Naive thymus-derived CD4-positive, alpha-beta T cell (primary cell): ENCODE data around the gene DGKI. TPM values are rescaled to one million over a fixed set of nuclear protein-coding genes. Genes with fewer than 3 reads are reported as not detected.

Experiments used
- ATAC-seq: fragments of 150-1000 bp; cut with Tn5 transposase; 2 replicates; pipeline ENCODE4 v1.10.0; 2021; ENCODE audit warnings: mild to moderate bottlenecking, moderate library complexity
- CTCF ChIA-PET: fragments of 350-600 bp; sonication (Branson Sonifier 250); formaldehyde crosslinking; loops from one replicate; lab custom pipeline; 2021; ENCODE audit warnings: antibody characterized with exemption; lab: Charles Lee
- POLR2A ChIA-PET: fragments of 350-600 bp; sonication (Branson Sonifier 250); formaldehyde crosslinking; loops from one replicate; lab custom pipeline; 2021; ENCODE audit warnings: antibody characterized with exemption, inconsistent platforms; lab: Charles Lee
- DNase-seq, 9 donors: peaks; one replicate each; pipeline versions ENCODE4 v3.0.0 to v3.0.0-alpha.2; 2020 to 2022; ENCODE audit warnings: mixed read lengths in 1 of 9
- H3K27ac ChIP-seq: one replicate; pipeline ENCODE4 v1.7.0; 2013; ENCODE audit warnings: mild to moderate bottlenecking, low read depth, low read length, moderate library complexity
- H3K27me3 ChIP-seq, 2 donors: one replicate each; pipeline ENCODE4 v1.7.0; 2013; ENCODE audit warnings: low read length in 2 of 2, mild to moderate bottlenecking in 2 of 2, moderate library complexity in 2 of 2; ENCODE audit not compliant: control insufficient read depth in 2 of 2, insufficient read depth in 2 of 2
- H3K36me3 ChIP-seq, 3 experiments: 1 replicate in 2 of 3; 2 replicates in 1 of 3; pipeline ENCODE4 v1.7.0; 2013; ENCODE audit warnings: low read length in 3 of 3, mild to moderate bottlenecking in 3 of 3, moderate library complexity in 1 of 3; ENCODE audit not compliant: insufficient read depth in 3 of 3, control insufficient read depth in 2 of 3
- H3K4me1 ChIP-seq, 2 donors: one replicate each; pipeline ENCODE4 v1.7.0; 2013; ENCODE audit warnings: low read length in 2 of 2, mild to moderate bottlenecking in 2 of 2, moderate library complexity in 1 of 2; ENCODE audit not compliant: control insufficient read depth in 2 of 2, insufficient read depth in 2 of 2
- H3K4me3 ChIP-seq: 2 replicates; pipeline ENCODE4 v1.7.0; 2013; ENCODE audit warnings: mild to moderate bottlenecking, low read length
- H3K9me3 ChIP-seq, 3 experiments: 1 replicate in 2 of 3; 2 replicates in 1 of 3; pipeline ENCODE4 v1.7.0; 2013; ENCODE audit warnings: low read length in 3 of 3; ENCODE audit not compliant: control insufficient read depth in 2 of 3
- H3K27ac Mint-ChIP-seq, 9 donors: one replicate each; pipeline ENCODE4 v1.8.0; 2020 to 2022; ENCODE audit warnings: mixed read lengths in 9 of 9, mild to moderate bottlenecking in 8 of 9, moderate library complexity in 5 of 9, inconsistent platforms in 2 of 9
- H3K27me3 Mint-ChIP-seq, 5 donors: one replicate each; pipeline ENCODE4 v1.8.0; 2021 to 2022; ENCODE audit warnings: mixed read lengths in 5 of 5, mild to moderate bottlenecking in 1 of 5
- H3K36me3 Mint-ChIP-seq, 5 donors: one replicate each; pipeline ENCODE4 v1.8.0; 2020 to 2022; ENCODE audit warnings: mixed read lengths in 5 of 5, mild to moderate bottlenecking in 3 of 5, inconsistent platforms in 1 of 5
- H3K4me1 Mint-ChIP-seq, 7 donors: one replicate each; pipeline ENCODE4 v1.8.0; 2020 to 2022; ENCODE audit warnings: mixed read lengths in 7 of 7, mild to moderate bottlenecking in 3 of 7, inconsistent platforms in 1 of 7
- H3K4me3 Mint-ChIP-seq, 10 donors: one replicate each; pipeline ENCODE4 v1.8.0; 2020 to 2022; ENCODE audit warnings: mild to moderate bottlenecking in 10 of 10, mixed read lengths in 10 of 10, moderate library complexity in 6 of 10, inconsistent platforms in 2 of 10
- H3K9me3 Mint-ChIP-seq, 11 donors: one replicate each; pipeline ENCODE4 v1.8.0; 2020 to 2022; ENCODE audit warnings: mixed read lengths in 11 of 11, mild to moderate bottlenecking in 4 of 11, inconsistent platforms in 1 of 11, moderate library complexity in 1 of 11
- intact Hi-C, 2 donors: fragments of 100-400 bp; cut with micrococcal nuclease; formaldehyde crosslinking; loops; one replicate each; pipeline ENCODE4 v1.15.1; 2023
- polyA plus RNA-seq, 2 donors: library from polyadenylated mRNA; unstranded; fragments of 300-500 nt; fragmentation: Illumina TruSeq; gene quantifications; one replicate each; pipeline ENCODE4 v1.2.3, GENCODE V29; 2021
- total RNA-seq, 6 experiments: library from RNA in 5 of 6; stranded (reverse) in 5 of 6; gene quantifications; 1 replicate in 5 of 6; 2 replicates in 1 of 6; pipeline ENCODE4 v1.2.3 and lab custom pipeline; 2021 to 2026

DGKI gene
- total and polyA plus RNA-seq, 7 experiments from 2014 or later, result 1.3 TPM; not detected in 6

DNA sequence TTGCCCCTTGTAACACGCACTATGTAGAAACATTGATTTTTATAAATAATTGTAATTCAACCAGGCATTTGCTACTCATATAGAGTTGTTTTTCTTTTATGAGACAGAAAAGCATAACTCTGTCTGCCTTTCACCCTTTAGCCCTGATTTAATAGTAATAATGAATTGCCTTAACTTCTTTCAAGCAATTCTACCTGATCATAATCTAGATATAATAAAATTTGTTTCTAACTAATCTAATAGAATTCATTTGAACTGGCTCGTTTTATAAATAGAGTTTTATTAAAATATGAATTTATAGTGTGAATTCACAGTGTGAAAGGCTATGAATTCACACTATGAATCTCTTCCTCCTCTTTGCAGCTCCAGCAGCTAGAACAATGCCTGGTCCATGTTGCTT lies 319.1 kb downstream of the DGKI start:
- no peaks in the 10 kb centered on the region for H3K36me3 Mint-ChIP-seq
- Histone ChIP-seq H3K27ac (no peak overlapping the region), H3K4me1 (no peaks in the 10 kb centered on the region), H3K9me3 (no peaks in the 10 kb centered on the region), H3K36me3 (no peaks in the 10 kb centered on the region), H3K27me3 (no peaks in the 10 kb centered on the region), H3K4me3 (no peak overlapping the region)
- no peaks in the 10 kb centered on the region for H3K4me1 Mint-ChIP-seq
- no peak overlapping the region for H3K4me3 Mint-ChIP-seq
- H3K27me3 Mint-ChIP-seq, result peaks cover 0 to 9% (median 0%) of the 10 kb centered on the region in 5 donors
- peaks cover 0 to 9% (median 0%) of the 10 kb centered on the region in 11 donors for H3K9me3 Mint-ChIP-seq
- CTCF ChIA-PET, result no interaction called here
- ATAC-seq (no peak), DNase-seq (no peak)
- POLR2A ChIA-PET, result no interaction called here
- no peak overlapping the region for H3K27ac Mint-ChIP-seq
- intact Hi-C loops, result no loop called here

DNA sequence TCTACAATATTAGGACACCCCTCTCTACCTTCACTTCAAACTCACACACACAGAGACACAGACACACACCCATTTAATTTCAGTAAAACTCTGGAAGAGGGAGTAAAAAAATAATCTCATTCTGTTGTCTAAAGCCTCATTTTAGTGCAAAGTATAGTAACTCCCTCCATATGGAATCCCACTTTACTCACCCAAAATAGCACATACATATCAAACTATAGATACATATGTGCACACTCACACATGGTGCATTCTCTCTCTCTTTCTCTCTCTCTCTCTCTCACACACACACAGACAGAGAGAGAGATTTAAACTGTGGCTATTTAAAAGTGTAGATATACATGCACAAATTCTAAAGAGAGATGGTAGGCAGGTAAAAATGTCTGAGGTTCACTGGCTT lies 323.6 kb downstream of the DGKI start:
- Mint-ChIP-seq H3K27me3 (peaks cover 0 to 9% (median 0%) of the 10 kb centered on the region in 5 donors), H3K4me1 (no peaks in the 10 kb centered on the region), H3K4me3 (no peak overlapping the region), H3K9me3 (peaks cover 0 to 9% (median 0%) of the 10 kb centered on the region in 11 donors), H3K27ac (no peak overlapping the region), H3K36me3 (no peaks in the 10 kb centered on the region)
- Histone ChIP-seq H3K4me3 (no peak overlapping the region), H3K27me3 (no peaks in the 10 kb centered on the region), H3K36me3 (no peaks in the 10 kb centered on the region), H3K4me1 (no peaks in the 10 kb centered on the region), H3K9me3 (no peaks in the 10 kb centered on the region), H3K27ac (no peak overlapping the region)
- ATAC-seq (no peak), DNase-seq (no peak)
- intact Hi-C loops, result no loop called here
- POLR2A ChIA-PET, result no interaction called here
- CTCF ChIA-PET, result no interaction called here

DNA sequence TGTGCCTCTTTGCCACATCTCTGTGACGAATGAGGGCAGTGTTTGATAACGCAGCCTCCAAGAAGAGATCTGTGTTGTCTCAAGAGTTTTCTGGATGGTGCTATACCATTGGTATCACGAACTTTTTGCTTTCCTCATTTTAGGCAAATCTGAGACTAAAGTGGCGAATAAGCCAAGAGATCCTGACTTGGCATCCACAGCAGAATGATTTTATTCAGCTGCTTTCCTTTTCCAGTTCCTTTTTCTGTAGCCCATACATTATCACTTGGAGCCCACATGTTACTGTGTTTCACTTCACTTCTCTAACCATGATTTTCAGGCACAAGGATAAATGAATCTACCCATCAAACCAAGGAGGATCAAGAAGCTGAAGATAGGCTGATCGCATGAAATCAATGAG lies 325.3 kb downstream of the DGKI start:
- no peak overlapping the region for H3K4me3 ChIP-seq
- no peaks in the 10 kb centered on the region for H3K36me3 ChIP-seq
- H3K27ac ChIP-seq, result no peak overlapping the region
- no peaks in the 10 kb centered on the region for H3K9me3 ChIP-seq
- Mint-ChIP-seq H3K4me1 (no peaks in the 10 kb centered on the region), H3K4me3 (no peak overlapping the region), H3K36me3 (no peaks in the 10 kb centered on the region), H3K9me3 (peaks cover 0 to 5% (median 0%) of the 10 kb centered on the region in 11 donors), H3K27me3 (peaks cover 0 to 5% (median 0%) of the 10 kb centered on the region in 5 donors), H3K27ac (no peak overlapping the region)
- no peaks in the 10 kb centered on the region for H3K4me1 ChIP-seq
- no peak for ATAC-seq
- intact Hi-C loops, result no loop called here
- CTCF ChIA-PET, result no interaction called here
- no peaks in the 10 kb centered on the region for H3K27me3 ChIP-seq
- POLR2A ChIA-PET, result no interaction called here
- DNase-seq, result no peak

DNA sequence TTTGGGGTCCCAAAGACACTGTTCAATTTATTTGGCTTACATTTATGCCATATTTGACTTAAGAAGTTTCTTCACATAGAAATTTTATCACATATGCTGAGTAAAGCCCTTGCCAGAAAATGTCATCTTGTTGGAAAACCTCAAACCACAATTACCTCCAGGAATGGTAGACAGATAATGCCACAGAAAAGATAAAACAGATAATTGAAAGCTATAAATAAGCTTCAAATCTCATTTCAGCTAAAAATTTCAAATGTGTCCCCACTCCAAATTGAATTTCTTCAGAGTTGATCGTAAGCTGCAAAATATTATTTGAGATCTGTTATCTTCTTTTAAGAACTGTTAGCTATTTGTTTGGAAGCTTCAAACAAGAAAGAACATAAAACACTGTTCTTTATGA lies 326.8 kb downstream of the DGKI start:
- DNase-seq, result no peak
- no peak overlapping the region for H3K27ac Mint-ChIP-seq
- ChIA-PET POLR2A (no interaction called here), CTCF (no interaction called here)
- H3K9me3 ChIP-seq, result no peaks in the 10 kb centered on the region
- no peak overlapping the region for H3K4me3 Mint-ChIP-seq
- no peaks in the 10 kb centered on the region for H3K4me1 ChIP-seq
- peaks cover 0 to 5% (median 0%) of the 10 kb centered on the region in 5 donors for H3K27me3 Mint-ChIP-seq
- H3K36me3 ChIP-seq, result no peaks in the 10 kb centered on the region
- ATAC-seq, result no peak
- no peaks in the 10 kb centered on the region for H3K36me3 Mint-ChIP-seq
- peaks cover 0 to 6% (median 2%) of the 10 kb centered on the region in 11 donors for H3K9me3 Mint-ChIP-seq
- no peak overlapping the region for H3K27ac ChIP-seq
- no peak overlapping the region for H3K4me3 ChIP-seq
- no peaks in the 10 kb centered on the region for H3K27me3 ChIP-seq
- intact Hi-C loops, result no loop called here
- H3K4me1 Mint-ChIP-seq, result no peaks in the 10 kb centered on the region

DNA sequence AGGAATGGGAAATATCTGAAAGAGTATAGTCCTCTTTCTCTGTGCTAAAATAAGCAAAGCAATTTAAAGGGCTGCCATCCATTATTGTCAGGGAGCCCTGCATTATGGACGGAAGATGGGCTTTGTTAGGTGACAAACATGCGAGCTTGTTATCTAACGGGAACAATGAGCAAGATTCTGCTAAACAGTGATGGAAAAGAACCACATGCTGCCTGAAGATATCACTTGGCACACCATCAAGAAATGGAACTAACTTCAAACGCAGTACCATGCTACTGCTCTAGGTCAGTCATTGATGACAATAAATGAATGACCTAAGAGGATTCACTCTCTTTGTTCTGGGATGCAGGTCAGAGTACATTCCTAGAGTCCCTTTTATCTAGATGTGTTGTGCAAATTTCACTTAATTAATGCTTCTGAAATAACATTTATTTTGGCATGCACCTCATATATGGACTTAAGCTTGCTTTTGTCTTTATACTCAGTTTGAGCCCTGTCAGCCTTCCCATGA lies 327.5 kb downstream of the DGKI start:
- Mint-ChIP-seq H3K9me3 (peaks cover 0 to 13% (median 2%) of the 10 kb centered on the region in 11 donors), H3K4me1 (no peaks in the 10 kb centered on the region), H3K36me3 (no peaks in the 10 kb centered on the region), H3K4me3 (no peak overlapping the region), H3K27ac (no peak overlapping the region), H3K27me3 (peaks cover 0 to 5% (median 0%) of the 10 kb centered on the region in 5 donors)
- H3K4me3 ChIP-seq, result no peak overlapping the region
- H3K27me3 ChIP-seq, result no peaks in the 10 kb centered on the region
- H3K36me3 ChIP-seq, result no peaks in the 10 kb centered on the region
- ATAC-seq (no peak), DNase-seq (no peak)
- ChIA-PET CTCF (no interaction called here), POLR2A (no interaction called here)
- no peaks in the 10 kb centered on the region for H3K9me3 ChIP-seq
- no peak overlapping the region for H3K27ac ChIP-seq
- intact Hi-C loops, result no loop called here
- no peaks in the 10 kb centered on the region for H3K4me1 ChIP-seq

DNA sequence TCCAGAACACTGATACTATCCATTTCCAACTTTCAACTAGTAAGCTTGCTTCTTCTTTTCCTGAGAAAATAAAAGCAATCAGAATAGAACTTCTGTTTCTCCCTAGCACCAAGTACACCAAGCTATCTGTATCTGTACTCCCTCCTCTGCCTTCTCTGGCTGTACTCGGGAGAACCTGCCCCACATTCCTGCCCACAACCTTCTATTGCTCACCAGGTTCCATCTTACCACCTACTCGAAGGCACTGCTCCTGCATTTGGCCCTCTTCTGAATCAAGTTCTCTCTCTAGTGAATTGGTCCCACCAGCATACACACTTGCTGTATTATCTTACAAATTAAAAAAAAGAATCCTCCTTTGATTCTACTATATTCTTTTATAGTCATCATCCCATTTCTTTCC lies 333.7 kb downstream of the DGKI start:
- POLR2A ChIA-PET, result interaction anchor here (0.7 kb wide), 1 partner anchor 672 kb away, joined by 3 read pairs; no protein-coding TSS in a partner anchor
- no peak overlapping the region for H3K27ac Mint-ChIP-seq
- Histone ChIP-seq H3K9me3 (no peaks in the 10 kb centered on the region), H3K27me3 (no peaks in the 10 kb centered on the region), H3K4me1 (no peaks in the 10 kb centered on the region), H3K27ac (no peak overlapping the region), H3K4me3 (no peak overlapping the region), H3K36me3 (no peaks in the 10 kb centered on the region)
- H3K36me3 Mint-ChIP-seq, result peaks cover 0 to 5% (median 0%) of the 10 kb centered on the region in 5 donors
- H3K4me1 Mint-ChIP-seq, result no peaks in the 10 kb centered on the region
- DNase-seq (no peak), ATAC-seq (no peak)
- intact Hi-C loops, result no loop called here
- H3K9me3 Mint-ChIP-seq, result peaks cover 0 to 18% (median 0%) of the 10 kb centered on the region in 11 donors
- no peaks in the 10 kb centered on the region for H3K27me3 Mint-ChIP-seq
- no peak overlapping the region for H3K4me3 Mint-ChIP-seq
- CTCF ChIA-PET, result no interaction called here

DNA sequence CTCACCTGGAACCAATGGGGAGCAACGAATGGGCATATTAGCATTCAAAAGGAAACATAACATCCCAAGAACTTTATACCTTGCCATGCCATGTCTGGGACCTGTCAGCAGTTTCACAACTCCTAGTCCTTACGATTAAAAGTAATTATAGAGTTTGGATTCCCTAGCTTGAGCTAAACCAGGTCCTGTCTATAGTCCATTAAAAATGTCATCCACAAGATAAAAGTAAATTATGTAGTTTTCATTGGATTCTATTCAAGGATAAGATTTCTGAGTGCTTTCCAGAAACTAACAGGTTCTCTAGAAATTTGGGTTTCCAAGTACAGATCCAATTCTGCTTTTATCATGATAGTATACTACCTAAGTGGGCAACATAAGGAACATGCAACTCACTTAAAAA lies 339.7 kb downstream of the DGKI start:
- H3K4me1 Mint-ChIP-seq, result no peaks in the 10 kb centered on the region
- CTCF ChIA-PET, result no interaction called here
- Histone ChIP-seq H3K27ac (no peak overlapping the region), H3K4me3 (no peak overlapping the region), H3K27me3 (no peaks in the 10 kb centered on the region), H3K4me1 (no peaks in the 10 kb centered on the region), H3K36me3 (no peaks in the 10 kb centered on the region), H3K9me3 (no peaks in the 10 kb centered on the region)
- no peak overlapping the region for H3K27ac Mint-ChIP-seq
- no peak overlapping the region for H3K4me3 Mint-ChIP-seq
- ATAC-seq (no peak), DNase-seq (no peak)
- intact Hi-C loops, result no loop called here
- peaks cover 0 to 16% (median 0%) of the 10 kb centered on the region in 11 donors for H3K9me3 Mint-ChIP-seq
- peaks cover 0 to 7% (median 0%) of the 10 kb centered on the region in 5 donors for H3K36me3 Mint-ChIP-seq
- peaks cover 0 to 3% (median 0%) of the 10 kb centered on the region in 5 donors for H3K27me3 Mint-ChIP-seq
- POLR2A ChIA-PET, result no interaction called here
